GM18519 (cell line): ENCODE results near the gene MAU2.
"Not testable (repeated sequence)": the region's sequence is repeated elsewhere in the genome, so short reads cannot be mapped to it uniquely, and the experiment has no call there.

Source experiments
- ATAC-seq: cut with Tn5 transposase; IDR thresholded peaks from one replicate; pipeline ENCODE4 v1.9.1; 2021; ENCODE audit warnings: mild to moderate bottlenecking, moderate library complexity; ENCODE audit not compliant: unreplicated experiment, low FRiP score

The MAU2 gene

DNA sequence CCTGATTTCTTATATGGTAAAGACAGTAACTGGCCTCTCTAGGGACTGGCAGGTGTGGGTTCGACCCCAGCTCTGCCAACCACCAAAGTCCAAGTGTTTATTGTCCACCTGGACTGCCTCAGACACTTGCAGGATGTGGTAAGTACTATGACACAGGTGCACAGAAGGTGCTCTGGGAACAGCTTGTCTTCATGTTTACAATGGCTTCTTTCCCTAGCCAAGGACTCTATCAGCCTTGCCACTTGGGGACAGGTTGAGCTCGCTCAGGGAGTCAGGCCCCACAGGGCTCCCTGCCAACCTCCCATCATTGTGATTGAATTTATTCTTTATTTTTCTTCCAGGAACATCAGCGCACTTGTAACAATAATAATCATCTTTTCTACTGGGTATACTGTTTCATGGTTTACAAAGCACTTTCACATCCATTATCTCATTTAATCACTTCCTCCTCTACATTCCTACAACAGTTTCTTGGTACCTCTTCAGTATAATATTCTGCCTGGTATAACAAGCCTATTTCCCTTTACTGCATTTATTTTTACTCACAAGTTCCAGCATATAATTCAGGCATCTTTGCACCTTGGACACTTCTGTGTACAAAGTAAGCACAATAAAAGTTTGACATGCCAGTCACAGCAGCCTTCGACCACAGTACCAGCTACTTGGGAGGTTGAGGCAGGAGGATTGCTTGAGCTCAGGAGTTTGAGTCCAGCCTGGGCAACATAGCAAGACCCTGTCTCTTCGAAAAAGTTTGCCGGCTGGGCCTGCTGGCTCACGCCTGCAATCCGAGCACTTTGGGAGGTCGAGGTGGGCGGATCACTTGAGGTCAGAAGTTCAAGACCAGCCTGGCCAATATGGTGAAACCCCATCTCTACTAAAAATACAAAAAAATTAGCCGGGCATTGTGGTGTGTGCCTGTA, 60.6 kb downstream of the MAU2 start:
- no peak for ATAC-seq

- ATAC-seq = no peak
These were observed 61.5 kb downstream of the MAU2 start for GRCh38 chr19:19382118-19382517.

DNA sequence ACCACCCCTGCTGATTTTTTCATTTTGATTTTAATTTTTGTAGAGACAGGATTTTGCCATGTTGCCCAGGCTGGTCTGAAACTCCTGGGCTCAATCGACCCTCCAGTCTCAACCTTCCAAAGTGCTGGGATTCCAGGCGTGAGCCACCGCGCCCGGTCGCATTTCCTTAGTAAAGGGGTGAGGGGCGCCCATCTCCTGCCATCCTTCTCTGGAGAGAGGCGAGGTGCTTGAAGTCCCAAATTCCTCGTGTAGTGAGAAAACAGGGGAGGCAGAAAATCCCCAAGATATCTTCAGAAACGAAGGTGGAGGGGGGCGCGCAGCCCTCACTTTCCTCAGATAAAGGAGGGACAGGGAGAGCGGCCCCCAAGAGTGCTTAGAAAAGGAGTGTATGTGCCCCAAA, 63.9 kb downstream of the MAU2 start:
- no peak for ATAC-seq

GRCh38 chr19:19385131-19385895, 64.7 kb downstream of the MAU2 start:
- ATAC-seq = peak; percentile 79

DNA sequence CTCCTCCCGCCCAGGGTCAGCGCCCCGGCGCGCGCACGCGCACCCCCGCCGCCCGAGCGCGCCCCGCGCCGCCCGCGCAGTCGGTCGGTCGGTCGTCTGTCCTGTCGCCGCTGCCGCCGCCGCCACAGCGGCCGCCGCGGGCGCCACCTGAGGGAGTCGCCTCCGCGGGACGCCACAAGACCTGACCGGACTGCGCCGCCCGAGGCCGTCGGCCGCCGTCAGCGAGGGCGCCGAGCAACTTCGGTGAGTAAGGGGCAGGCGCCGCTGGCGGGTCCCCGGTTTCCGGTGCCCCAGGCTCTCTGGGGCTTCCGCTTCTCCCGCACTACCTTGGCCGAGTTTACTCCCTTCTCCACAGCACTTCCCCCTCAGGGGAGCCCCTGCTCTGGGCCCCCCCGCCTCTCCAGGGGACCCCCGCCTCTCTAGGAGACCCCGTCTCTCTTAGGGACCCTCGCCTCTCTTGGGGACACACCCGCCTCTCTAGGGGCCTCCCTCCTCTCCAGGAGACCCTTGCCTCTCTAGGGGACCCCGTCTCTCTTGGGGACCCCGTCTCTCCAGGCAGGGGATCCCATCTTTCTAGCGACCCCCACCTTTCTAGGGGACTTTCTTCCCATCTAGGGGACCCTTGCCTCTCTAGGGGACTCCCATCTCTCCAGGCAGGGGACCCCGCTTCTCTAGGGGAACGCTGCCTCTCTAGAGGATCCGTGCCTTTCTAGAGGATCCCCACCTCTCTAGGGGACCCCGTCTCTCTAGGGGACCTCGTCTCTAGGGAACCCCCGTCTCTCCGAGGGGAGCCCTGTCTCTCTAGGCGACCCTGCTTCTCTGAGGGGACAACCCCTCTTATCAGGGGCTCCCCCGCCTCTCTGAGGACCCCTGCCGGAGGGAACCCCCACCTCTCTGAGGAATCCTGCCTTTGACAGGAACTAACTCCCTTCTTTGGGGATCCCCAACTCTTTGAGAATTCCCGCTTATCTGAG, 65.6 kb downstream of the MAU2 start:
- ATAC-seq = peak; percentile 17

DNA sequence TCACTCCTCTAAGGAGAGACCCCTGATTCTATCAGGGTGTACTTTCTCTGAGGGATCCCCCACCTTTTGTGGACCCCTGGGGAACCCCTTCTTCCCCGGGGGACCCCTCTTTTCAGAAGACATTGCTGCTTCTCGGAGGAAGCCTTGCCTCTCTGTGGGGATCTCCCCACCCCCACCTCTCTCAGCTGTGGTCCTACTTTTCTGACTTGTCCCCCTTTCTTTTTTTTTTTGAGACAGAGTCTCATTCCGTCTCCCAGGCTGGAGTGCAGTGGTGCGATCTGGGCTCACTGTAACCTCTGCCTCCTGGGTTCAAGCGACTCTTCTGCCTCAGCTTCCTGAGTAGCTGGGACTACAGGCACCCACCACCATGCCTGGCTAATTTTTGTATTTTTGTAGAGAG, 66.5 kb downstream of the MAU2 start:
- ATAC-seq = no peak

DNA sequence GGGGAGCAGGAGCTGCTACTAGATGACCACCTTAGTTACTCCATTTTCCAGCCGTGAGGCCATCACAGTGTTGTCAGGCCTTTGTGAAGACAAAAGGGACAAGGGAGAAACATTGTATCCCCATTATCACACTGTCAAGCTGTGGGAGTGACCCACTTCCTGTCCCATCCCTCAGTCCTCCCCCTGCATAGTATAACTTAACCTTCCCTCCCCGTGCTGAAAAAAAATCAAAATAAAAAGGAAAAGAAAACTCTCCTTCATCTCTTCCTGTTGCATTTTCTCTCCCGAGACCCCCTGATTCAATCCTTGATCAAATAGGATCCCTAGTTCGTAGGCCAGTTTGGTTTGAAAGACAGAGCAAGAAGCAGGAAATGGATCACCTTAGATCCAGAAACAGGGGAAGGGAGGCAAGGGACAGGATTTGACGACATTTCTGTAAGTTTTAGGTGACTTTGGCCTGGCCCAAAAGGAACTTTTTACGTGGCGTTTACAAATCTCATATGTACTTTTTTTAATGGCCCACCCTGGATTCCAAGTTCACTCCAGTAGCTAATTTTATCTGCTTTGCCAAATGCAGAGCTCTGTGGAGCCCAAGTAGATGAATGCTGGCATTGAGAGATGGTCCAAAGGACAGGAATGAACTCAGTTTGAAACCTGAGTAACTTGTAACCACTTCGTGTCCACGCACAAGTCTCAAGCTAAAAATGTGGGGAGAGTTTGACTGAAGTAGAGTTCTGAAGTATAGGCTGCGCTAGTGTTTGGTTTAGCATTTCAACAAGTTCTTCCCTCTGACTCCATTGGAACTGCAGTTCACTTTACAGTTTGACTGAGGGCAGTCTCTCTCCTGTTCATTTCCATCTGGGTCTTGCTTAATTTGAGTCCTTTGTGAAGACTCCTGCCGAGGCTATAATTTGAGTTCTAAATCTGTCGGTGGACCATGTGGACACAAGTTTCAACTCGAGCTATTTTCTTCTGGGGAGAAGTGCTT, 68.2 kb downstream of the MAU2 start:
- no peak for ATAC-seq

DNA sequence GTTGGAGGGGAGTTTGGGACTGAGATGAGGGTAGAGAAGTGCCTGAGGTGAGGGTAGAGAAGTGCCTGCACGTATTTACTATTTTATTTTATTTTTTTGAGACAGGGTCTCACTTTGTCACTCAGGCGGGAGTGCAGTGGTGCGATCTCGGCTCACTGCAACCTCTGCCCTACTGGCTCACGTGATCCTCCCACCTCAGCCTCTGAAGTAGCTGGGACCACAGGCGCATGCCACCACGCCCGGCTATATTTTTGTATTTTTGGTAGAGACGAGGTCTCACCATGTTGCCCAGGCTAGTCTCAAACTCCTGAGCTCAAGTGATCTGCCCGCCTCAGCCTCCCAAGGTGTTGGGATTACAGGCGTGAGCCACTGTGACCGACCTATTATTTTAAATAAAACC, 69.1 kb downstream of the MAU2 start:
- ATAC-seq = not testable (repeated sequence)

- not testable (repeated sequence) for ATAC-seq
These were observed 73.7 kb downstream of the MAU2 start for GRCh38 chr19:19394333-19394732.

DNA sequence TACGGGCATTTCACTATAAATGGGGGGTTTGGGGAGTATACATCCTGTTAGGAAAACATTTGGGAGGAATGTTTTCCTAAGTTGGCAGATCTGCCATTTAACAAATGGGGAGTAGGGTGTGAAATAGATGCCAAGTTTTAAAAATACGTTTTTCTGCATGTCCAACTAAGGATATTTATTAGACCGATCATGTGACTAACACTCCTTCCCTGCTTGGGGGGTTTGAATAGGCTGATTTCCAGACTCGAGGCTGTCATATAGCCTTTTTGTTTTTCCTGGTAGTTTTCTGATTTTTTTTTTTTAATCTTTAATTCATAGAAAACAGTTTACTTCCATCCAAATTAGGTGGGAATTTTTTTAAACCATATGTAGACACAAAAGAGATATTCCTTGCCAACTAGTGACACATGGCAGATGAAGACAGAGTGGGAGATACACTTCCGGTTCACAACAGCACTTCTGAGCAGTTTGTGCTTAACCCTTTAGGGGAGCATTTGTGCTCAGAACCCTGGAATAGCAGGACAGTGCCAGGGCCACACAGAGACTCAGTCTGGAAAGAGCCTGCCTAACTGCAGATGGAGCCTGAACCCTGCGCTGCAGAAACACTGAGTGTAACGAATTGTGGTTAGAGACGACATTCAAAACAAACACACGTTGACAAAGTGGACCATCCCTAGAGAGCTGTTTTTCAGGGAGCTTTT, 79.3 kb downstream of the MAU2 start:
- ATAC-seq = no peak

- ATAC-seq = no peak
These were observed 82.2 kb downstream of the MAU2 start for GRCh38 chr19:19402656-19403372.

DNA sequence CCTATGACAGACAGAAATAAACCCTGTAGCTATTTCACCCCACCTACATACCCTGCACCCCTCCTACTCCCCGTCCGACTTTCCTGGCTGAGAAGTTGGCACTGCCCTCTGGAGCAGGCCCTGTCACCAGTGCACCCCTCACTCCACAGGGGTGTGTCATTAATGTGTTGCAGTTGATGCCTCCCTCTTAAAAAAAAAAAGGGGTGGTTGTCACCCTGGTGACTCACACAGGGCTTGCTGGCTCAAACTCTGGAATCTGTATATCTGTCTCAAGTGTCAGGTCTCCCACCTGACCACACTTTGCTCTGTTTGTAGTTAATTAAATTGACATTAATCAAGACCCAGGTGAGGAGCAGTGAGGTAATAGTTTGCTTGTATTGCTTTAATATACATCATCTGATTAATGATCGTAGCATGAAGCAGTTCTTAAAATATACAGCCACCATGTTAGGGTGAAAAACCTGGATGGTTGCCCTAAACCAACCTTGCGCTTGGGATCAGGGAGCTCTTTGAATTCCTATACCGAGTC, 82.8 kb downstream of the MAU2 start:
- no peak for ATAC-seq

DNA sequence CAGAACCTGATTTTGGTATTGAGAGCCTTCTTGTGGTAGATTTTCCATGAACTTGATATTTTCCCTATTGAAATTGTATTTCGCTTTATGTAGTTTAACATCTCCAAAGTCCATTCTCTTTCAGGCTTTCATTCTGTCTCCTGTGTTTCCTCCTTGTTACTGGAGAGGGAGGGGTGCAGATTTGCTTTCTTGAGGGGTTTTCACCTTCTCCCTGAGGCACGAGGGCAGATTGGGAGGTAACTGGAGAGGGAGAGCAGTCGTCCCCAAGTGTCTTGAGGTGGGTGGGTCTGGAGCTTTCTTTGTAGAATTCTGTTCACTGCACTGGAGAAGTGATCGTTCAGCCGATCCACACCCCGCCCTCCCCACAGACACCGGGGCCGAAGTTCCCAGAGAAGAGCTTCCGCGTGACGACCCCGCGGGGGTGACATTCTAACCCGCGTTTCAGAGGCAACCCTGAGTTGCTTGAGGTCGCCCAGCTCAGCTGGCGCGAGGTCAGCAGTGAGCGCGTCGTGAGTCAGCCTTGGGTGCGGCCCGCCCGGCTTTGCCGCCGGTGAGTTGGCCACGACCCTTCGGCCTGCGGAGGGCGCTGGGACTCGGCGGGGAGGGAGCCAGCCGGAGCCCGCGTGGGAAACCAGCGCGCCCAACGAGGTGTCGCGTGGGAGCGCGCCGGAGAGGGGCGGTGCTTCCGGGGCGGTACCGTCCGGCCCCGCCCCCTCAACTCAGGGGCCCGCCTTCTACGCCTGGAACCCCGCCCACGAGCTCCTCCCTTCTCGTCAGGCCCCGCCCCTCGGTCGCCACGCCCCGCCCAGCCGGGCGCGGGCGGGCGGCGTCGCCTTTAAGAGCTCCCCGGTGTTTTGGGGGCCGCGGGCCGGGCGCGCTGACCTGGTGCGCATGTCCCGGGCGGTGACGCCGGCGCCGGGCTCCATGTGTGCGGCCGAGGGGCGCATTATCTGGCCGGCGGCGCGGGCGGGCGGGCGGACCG, 84.5 kb downstream of the MAU2 start, which contains the start of gene GATAD2A:
Gene GATAD2A, plus strand, starts transcription at position 797 of the 982 bp plus-strand sequence. CDS start 59,671 bp downstream, outside the sequence.
- peak; percentile 51 for ATAC-seq

- no peak for ATAC-seq
These were observed 85.6 kb downstream of the MAU2 start for GRCh38 chr19:19405971-19406877.

- no peak for ATAC-seq
These were observed 86.4 kb downstream of the MAU2 start for GRCh38 chr19:19406878-19407632.
